Osteocyte (in vitro differentiated cells): ENCODE measurements around the gene TXNDC2. TPM values are rescaled to one million over a fixed set of nuclear protein-coding genes. Genes with fewer than 3 reads are reported as not detected.

Source experiments
- DNase-seq: peaks from one replicate; pipeline ENCODE4 v3.0.0; 2021; ENCODE audit warnings: mixed read lengths; ENCODE audit not compliant: unreplicated experiment; ENCODE audit errors: extremely low spot score
- H3K27ac Mint-ChIP-seq: one replicate; pipeline ENCODE4 v1.8.0; 2021; ENCODE audit warnings: mild to moderate bottlenecking, mixed read lengths; ENCODE audit not compliant: unreplicated experiment
- H3K27me3 Mint-ChIP-seq: one replicate; pipeline ENCODE4 v1.8.0; 2021; ENCODE audit warnings: mixed read lengths; ENCODE audit not compliant: unreplicated experiment
- H3K36me3 Mint-ChIP-seq: one replicate; pipeline ENCODE4 v1.8.0; 2021; ENCODE audit warnings: mixed read lengths; ENCODE audit not compliant: unreplicated experiment
- H3K4me1 Mint-ChIP-seq: one replicate; pipeline ENCODE4 v1.8.0; 2021; ENCODE audit warnings: mixed read lengths; ENCODE audit not compliant: unreplicated experiment
- H3K4me3 Mint-ChIP-seq: one replicate; pipeline ENCODE4 v1.8.0; 2021; ENCODE audit warnings: mild to moderate bottlenecking, moderate library complexity, mixed read lengths; ENCODE audit not compliant: unreplicated experiment
- H3K9me3 Mint-ChIP-seq: one replicate; pipeline ENCODE4 v1.8.0; 2021; ENCODE audit warnings: mixed read lengths; ENCODE audit not compliant: unreplicated experiment
- CTCF ChIP-seq: fragments of 200-600 bp; sonication (generic); IDR thresholded peaks from 2 replicates; pipeline ENCODE4 v1.5.0; 2021; ENCODE audit warnings: antibody characterized with exemption, mild to moderate bottlenecking, moderate library complexity
- total RNA-seq: library from RNA; stranded (reverse); gene quantifications from 2 replicates; pipeline ENCODE4 v1.2.1, GENCODE V29; 2021

Gene TXNDC2
- total RNA-seq, 1 donor from 2014 or later, result 0.11 TPM

- Mint-ChIP-seq H3K27me3 (no peaks in the 10 kb centered on the region), H3K27ac (no peak overlapping the region), H3K4me3 (no peak overlapping the region), H3K4me1 (no peaks in the 10 kb centered on the region), H3K9me3 (peaks cover 9% of the 10 kb centered on the region), H3K36me3 (peaks cover 38% of the 10 kb centered on the region)
- TF ChIP-seq CTCF, result no peak
- DNase-seq, result no peak
Observed at GRCh38 chr18:9863282-9863681, 22.5 kb upstream of the TXNDC2 start.

- DNase-seq, result no peak
- no peak for TF ChIP-seq CTCF
- Mint-ChIP-seq H3K4me3 (no peak overlapping the region), H3K27me3 (no peaks in the 10 kb centered on the region), H3K9me3 (peaks cover 9% of the 10 kb centered on the region), H3K27ac (no peak overlapping the region), H3K4me1 (peaks cover 13% of the 10 kb centered on the region), H3K36me3 (peaks cover 22% of the 10 kb centered on the region)
Observed at GRCh38 chr18:9865764-9866490, 19.8 kb upstream of the TXNDC2 start.

GRCh38 chr18:9866627-9867026, 19.1 kb upstream of the TXNDC2 start:
- Mint-ChIP-seq H3K36me3 (peaks cover 16% of the 10 kb centered on the region), H3K27me3 (no peaks in the 10 kb centered on the region), H3K4me3 (no peak overlapping the region), H3K27ac (no peak overlapping the region), H3K9me3 (peaks cover 9% of the 10 kb centered on the region), H3K4me1 (peaks cover 13% of the 10 kb centered on the region)
- TF ChIP-seq CTCF, result no peak
- no peak for DNase-seq

GRCh38 chr18:9867071-9867594, 18.6 kb upstream of the TXNDC2 start:
- DNase-seq, result no peak
- Mint-ChIP-seq H3K27me3 (no peaks in the 10 kb centered on the region), H3K9me3 (peaks cover 9% of the 10 kb centered on the region), H3K4me3 (no peak overlapping the region), H3K27ac (no peak overlapping the region), H3K36me3 (peaks cover 14% of the 10 kb centered on the region), H3K4me1 (peaks cover 13% of the 10 kb centered on the region)
- TF ChIP-seq CTCF, result no peak

GRCh38 chr18:9868857-9869714, 16.7 kb upstream of the TXNDC2 start:
- Mint-ChIP-seq H3K27me3 (no peaks in the 10 kb centered on the region), H3K27ac (no peak overlapping the region), H3K9me3 (peaks cover 9% of the 10 kb centered on the region), H3K4me1 (peaks cover 13% of the 10 kb centered on the region), H3K36me3 (peaks cover 8% of the 10 kb centered on the region), H3K4me3 (no peak overlapping the region)
- no peak for TF ChIP-seq CTCF
- no peak for DNase-seq
